WERI-Rb-1 (cell line): ENCODE data around the gene RHCG.
A peak's percentile ranks its signal among the peaks of the same experiment; 100 is the strongest.
"Not testable (repeated sequence)": the region's sequence is repeated elsewhere in the genome, so short reads cannot be mapped to it uniquely, and the experiment has no call there.

ENCODE experiments used
- DNase-seq: peaks from one replicate; pipeline ENCODE4 v3.0.0-alpha.2; 2020
- H3K27ac ChIP-seq: fragments of 250-450 bp; sonication (Bioruptor Pico); 2 replicates; pipeline ENCODE4 v1.5.1; 2020; ENCODE audit warnings: mild to moderate bottlenecking, moderate library complexity
- H3K27me3 ChIP-seq: fragments of 250-450 bp; sonication (Bioruptor Pico); 2 replicates; pipeline ENCODE4 v1.5.1; 2021; ENCODE audit warnings: mild to moderate bottlenecking, low read depth, moderate library complexity; ENCODE audit not compliant: insufficient read depth, severe bottlenecking
- H3K36me3 ChIP-seq: fragments of 250-450 bp; sonication (Bioruptor Pico); 2 replicates; pipeline ENCODE4 v1.5.1; 2020; ENCODE audit warnings: mild to moderate bottlenecking, moderate library complexity
- H3K4me3 ChIP-seq: 2 replicates; pipeline ENCODE4 v1.5.1; 2011; ENCODE audit warnings: low read depth, mild to moderate bottlenecking, control low read depth, low read length
- H3K9me3 ChIP-seq: fragments of 250-450 bp; sonication (Bioruptor Pico); 2 replicates; pipeline ENCODE4 v1.5.1; 2021; ENCODE audit warnings: mild to moderate bottlenecking, moderate library complexity; ENCODE audit not compliant: severe bottlenecking
- TF ChIP-seq, protein P1 (sequence below): IDR thresholded peaks from 2 replicates; pipeline ENCODE4 v1.5.1; 2011; ENCODE audit warnings: low read depth, mild to moderate bottlenecking, control low read depth, inconsistent platforms, low read length

Gene RHCG

DNA sequence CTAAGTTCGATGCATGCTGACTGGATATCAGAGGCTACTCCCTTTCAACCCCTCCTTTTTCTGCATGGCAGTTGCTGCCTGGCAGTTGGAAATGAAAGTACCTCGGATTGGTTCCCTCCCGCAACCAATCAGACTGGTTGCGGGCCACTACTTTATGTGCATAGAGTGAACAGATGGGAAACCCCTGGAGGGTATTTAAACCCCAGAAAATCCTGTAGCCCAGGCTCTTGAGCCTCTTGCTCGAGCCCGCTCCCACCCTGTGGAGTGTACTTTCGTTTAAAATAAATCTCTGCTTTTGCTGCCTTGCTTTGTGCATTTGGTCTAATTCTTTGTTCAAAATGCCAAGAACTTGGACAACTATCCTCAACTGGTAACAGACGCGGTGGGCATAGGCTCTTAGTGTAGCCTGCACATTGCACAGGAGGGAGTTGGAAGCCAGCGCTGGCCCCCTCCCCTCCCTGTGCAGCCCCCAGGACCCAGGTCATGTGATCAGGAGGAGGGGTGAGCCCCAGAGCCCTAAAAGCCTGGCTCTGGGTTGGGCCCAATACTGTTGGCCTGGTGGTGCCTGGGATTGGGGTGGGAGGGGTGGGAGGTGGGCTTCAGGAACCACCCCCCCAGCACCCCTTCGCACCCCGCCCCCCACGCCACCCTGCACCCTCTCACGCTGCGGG, 26.8 kb downstream of the RHCG start:
- TF ChIP-seq, protein P1, sequence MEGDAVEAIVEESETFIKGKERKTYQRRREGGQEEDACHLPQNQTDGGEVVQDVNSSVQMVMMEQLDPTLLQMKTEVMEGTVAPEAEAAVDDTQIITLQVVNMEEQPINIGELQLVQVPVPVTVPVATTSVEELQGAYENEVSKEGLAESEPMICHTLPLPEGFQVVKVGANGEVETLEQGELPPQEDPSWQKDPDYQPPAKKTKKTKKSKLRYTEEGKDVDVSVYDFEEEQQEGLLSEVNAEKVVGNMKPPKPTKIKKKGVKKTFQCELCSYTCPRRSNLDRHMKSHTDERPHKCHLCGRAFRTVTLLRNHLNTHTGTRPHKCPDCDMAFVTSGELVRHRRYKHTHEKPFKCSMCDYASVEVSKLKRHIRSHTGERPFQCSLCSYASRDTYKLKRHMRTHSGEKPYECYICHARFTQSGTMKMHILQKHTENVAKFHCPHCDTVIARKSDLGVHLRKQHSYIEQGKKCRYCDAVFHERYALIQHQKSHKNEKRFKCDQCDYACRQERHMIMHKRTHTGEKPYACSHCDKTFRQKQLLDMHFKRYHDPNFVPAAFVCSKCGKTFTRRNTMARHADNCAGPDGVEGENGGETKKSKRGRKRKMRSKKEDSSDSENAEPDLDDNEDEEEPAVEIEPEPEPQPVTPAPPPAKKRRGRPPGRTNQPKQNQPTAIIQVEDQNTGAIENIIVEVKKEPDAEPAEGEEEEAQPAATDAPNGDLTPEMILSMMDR = no peak
- no peaks in the 10 kb centered on the region for H3K36me3 ChIP-seq
- H3K27ac ChIP-seq = no peak overlapping the region
- no peaks in the 10 kb centered on the region for H3K27me3 ChIP-seq
- H3K9me3 ChIP-seq = peaks cover 5% of the 10 kb centered on the region
- H3K4me3 ChIP-seq = no peak overlapping the region
- peak; percentile 25 for DNase-seq

DNA sequence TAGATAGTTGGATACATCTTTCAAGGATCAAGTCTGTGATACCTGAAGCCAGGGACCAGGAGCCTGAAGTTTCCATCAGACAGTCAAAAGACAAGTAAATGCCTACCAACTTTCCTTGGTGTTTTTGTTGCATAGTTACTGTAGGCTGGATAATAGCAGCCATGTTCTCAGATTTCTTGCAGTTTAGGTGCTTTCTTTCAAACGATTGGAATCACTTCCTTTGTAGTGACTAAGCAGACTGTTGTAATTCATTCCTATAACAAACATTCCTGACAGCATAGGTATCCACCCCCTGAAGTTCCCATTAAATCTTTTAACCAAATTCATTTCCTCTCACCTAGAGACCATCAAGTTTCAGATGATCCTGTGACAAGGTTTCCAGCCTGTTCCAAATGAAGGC, 27.6 kb downstream of the RHCG start:
- H3K9me3 ChIP-seq, DNase-seq, H3K36me3 ChIP-seq, H3K27me3 ChIP-seq, H3K4me3 ChIP-seq, H3K27ac ChIP-seq: not testable (repeated sequence)

GRCh38 chr15:89463113-89463512, 33.3 kb downstream of the RHCG start:
- H3K9me3 ChIP-seq = no peaks in the 10 kb centered on the region
- H3K4me3 ChIP-seq = no peak overlapping the region
- TF ChIP-seq, protein P1 = no peak
- H3K36me3 ChIP-seq = no peaks in the 10 kb centered on the region
- no peak for DNase-seq
- H3K27me3 ChIP-seq = no peaks in the 10 kb centered on the region
- H3K27ac ChIP-seq = no peak overlapping the region

GRCh38 chr15:89462198-89462912, 34.0 kb downstream of the RHCG start:
- Histone ChIP-seq H3K27me3 (no peaks in the 10 kb centered on the region), H3K9me3 (no peaks in the 10 kb centered on the region), H3K27ac (peak overlapping the region; percentile 70), H3K36me3 (no peaks in the 10 kb centered on the region), H3K4me3 (no peak overlapping the region)
- no peak for DNase-seq
- TF ChIP-seq, protein P1 = no peak

DNA sequence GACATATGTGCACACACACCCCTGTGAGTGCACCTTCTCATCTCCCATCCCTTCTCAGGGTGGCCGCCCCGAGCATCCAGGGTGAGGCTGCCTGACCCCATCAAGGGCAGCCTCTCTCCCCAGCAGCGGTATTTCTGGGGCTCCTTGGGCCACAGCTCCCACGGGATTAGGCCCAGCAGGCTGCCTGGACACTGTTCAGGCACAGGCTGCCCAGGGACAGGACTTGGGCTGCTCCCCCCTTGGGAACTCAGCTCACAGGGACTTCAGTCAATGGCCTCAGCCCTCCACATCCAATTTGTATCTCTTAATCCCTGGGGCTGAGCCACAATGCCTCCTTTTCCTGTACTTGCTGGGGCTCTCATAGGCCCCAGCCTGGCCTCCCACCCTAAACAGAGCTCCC, 35.0 kb downstream of the RHCG start:
- Histone ChIP-seq H3K27me3 (no peaks in the 10 kb centered on the region), H3K36me3 (no peaks in the 10 kb centered on the region), H3K27ac (peak overlapping the region; percentile 70), H3K4me3 (no peak overlapping the region), H3K9me3 (no peaks in the 10 kb centered on the region)
- TF ChIP-seq, protein P1 = no peak
- DNase-seq = peak; percentile 77

- Histone ChIP-seq H3K4me3 (no peak overlapping the region), H3K9me3 (no peaks in the 10 kb centered on the region), H3K36me3 (no peaks in the 10 kb centered on the region), H3K27me3 (no peaks in the 10 kb centered on the region), H3K27ac (peak overlapping the region; percentile 70)
- TF ChIP-seq, protein P1 = no peak
- no peak for DNase-seq
These were observed 36.3 kb downstream of the RHCG start for GRCh38 chr15:89460048-89460447.
